ENCODE results near the gene CCT5.

CCT5 gene

GRCh38 chr5:10249948-10250805, at the start of gene CCT5:
Gene CCT5 (plus strand): TSS chr5:10250280. CDS start chr5:10250341, 61 bp downstream.
- peak; percentile 73 to 80 for DNase-seq (ENCODE audit: low read depth in 2 of 2)

DNA sequence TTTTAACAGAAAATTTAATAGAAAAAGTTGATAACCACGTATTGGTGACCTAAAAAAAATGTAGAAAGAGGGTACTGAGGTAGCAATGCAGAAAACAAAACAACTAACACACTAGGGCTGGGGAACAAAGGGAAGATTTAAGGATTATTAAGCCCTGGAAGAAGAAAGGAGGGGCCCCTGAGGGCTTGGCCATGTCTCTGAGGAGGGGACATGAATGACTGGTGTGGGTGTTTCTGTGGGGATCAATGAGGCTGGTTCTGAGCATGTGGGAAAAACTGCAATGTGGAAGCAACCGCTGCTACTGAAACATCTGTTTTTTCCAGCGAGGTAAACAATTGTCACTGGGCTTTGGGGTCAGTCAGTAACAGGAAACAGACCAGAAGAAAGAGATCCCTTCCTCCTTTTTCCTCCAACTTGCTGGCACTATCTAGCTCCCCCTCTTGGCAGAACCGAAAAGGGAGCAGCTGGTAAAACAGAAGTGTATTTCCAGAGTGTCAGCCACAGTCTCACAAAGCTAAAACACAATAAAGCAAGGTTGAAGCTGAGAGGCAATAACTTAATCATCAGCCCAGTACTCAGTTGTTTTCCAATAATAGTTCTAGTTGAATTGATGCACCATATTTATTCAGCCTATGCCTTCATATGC, 48.7 kb upstream of the CCT5 start:
- no peak for DNase-seq (ENCODE audit: low read depth in 2 of 2)

DNA sequence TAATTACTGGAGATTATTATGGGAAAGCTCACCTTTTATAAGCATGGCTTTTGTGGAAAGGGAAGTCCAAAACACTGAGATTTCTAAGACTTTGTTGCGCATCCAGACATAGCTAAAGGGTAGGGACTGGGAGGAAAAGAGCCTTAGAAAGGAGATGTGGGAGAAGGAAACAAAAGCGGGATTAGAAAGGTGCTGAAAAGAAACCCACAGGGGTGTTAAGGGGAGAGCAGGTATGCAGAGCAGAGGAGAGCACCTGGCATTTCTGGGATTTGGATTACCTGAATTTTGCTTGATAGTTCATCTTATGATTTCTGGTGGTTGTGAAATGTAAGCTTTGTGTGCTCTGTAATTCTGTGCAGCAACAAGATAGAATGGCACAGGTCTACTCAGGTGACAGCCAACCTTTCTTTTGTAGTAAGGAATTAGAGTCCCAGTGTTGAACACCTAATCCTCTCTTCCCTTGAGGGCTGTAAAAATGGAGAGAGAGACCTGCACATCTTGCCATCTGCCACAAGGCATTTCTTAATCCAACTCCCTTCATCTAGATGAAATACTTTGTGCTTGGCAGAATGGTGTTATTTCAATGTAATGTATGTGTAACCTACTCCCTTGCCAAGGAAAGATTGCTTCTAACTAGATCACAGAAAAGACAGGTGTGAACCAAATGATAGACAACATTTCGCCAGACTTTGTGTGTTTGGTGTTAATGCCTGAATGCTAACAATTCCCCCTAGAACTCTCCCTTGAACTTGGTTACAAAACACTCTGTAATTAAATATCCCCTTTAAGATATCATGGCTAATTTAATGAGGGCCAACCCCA, 47.8 kb upstream of the CCT5 start:
- no peak for DNase-seq (ENCODE audit: low read depth in 2 of 2)

GRCh38 chr5:10209004-10209403, 41.1 kb upstream of the CCT5 start:
- DNase-seq (ENCODE audit: low read depth in 2 of 2): no peak

DNA sequence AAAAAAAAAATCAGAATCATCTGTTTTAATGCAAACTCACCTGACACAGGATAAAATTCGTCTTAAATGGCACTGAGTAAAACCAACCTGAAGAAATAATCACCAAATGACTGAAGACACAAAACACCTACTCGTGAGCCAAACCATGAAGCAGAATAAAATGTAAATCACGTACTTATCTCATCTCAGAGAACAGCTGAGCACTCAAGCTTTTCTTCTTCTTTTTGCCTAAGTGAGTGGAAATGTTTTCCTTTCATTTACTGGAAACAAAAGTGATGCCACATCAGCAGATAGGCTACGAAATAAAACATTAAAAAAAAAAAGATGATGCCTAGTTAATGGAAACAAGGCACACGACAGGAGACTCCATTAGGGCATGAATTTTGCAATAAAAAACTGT, 36.8 kb upstream of the CCT5 start:
- DNase-seq (ENCODE audit: low read depth in 2 of 2): no peak

DNA sequence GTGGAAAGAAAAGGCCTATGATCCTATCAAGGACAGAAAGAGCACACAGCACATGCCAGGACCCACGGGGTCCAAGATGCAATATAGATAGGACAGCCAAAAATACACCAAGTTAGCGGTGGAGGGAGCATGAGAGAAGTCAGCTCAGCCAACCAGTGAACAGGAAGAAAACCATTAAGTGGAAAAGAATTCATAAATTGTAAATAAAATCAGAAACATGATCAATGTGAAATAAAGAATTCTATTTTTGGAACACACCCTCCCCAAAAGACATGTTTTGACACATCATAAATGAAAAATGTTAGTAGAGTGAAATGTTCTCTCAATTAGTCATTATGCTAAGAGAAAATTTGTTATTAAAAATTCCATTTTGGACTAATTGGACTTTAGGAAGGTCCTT, 36.0 kb upstream of the CCT5 start:
- DNase-seq (ENCODE audit: low read depth in 2 of 2): no peak

GRCh38 chr5:10215366-10215765, 34.7 kb upstream of the CCT5 start:
- DNase-seq (ENCODE audit: low read depth in 2 of 2): no peak

- no peak for DNase-seq (ENCODE audit: low read depth in 2 of 2)
Observed at GRCh38 chr5:10216107-10216506, 34.0 kb upstream of the CCT5 start.

DNA sequence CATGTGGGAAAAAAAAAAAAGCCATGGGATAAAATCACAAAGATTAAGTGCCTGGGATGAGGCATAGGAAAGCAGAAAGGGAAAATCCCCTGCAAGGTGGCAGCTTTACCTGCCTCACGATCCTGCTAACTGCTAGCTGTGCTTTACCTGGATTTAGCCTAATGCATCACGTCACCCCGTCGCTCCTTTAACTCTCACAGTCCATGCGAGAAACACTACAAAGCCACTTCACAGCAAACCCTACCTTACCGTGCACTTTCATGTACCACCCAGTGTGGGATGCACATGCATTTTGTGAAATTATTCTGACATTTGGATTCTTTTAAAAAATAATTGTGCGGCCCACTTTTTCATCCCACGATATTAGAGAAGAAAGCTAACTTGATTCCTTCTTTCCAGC, 31.4 kb upstream of the CCT5 start:
- DNase-seq (ENCODE audit: low read depth in 2 of 2): no peak

GRCh38 chr5:10219068-10219467, 31.0 kb upstream of the CCT5 start:
- DNase-seq (ENCODE audit: low read depth in 2 of 2): no peak

DNA sequence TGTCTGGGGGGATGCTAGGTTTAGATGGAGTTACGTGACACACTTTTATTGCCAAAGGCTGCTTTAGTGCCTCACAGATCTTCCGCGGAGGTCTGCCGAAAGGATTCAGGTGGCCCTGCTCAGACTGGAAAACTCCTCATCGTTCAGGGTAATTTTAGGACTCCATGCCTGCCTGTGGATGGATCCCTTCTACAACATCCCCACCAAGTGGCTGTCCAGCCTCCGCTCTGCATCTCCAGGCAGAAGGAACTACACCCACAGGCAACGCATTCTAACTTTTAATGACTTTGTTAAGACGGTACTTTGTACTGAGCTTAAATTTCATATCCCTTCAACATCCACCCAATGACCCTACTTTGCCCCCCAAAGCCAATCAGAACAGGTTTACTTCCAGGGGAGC, 29.8 kb upstream of the CCT5 start:
- DNase-seq (ENCODE audit: low read depth in 2 of 2): no peak

DNA sequence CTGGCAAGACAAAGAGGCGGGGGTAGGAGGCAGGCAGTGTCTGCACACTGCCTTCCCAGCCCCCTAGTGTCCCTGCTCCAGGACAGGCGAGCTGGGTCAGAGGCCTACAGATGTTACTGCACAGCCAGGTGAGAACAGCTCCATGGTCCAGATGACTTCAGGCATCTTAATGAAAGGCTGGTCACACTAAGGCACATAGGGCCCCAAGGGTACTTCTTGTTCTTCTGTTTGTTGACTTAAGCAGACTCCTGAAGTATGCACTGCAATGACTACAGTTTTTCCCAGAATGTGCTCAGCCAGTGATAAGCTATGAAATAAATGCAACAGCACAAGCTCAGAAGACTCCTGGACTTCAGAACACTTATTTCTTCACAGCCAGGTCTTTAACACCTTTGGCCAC, 27.8 kb upstream of the CCT5 start:
- no peak for DNase-seq (ENCODE audit: low read depth in 2 of 2)

DNA sequence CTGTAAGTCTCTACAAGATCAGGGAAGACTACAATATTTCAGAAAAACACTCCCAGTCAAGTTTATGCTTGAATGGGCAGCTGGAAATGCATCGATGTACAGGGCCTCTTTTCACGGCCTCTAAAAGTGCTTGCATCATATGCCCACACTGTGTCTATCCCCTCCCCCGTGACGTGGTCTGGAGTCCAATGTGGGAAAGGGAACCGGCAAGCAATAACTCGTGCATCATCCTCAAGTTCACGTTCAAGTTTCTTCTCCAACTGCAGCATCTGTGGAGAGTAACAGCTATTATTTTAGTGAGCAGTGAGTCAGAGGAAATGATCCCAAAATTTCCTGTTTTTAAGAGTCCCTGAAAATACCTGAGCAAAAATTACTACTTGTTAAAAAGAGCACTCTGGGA, 22.7 kb upstream of the CCT5 start:
- DNase-seq (ENCODE audit: low read depth in 2 of 2): no peak

GRCh38 chr5:10228288-10228687, 21.8 kb upstream of the CCT5 start:
- no peak for DNase-seq (ENCODE audit: low read depth in 2 of 2)

GRCh38 chr5:10229306-10230048, 20.6 kb upstream of the CCT5 start:
- no peak for DNase-seq (ENCODE audit: low read depth in 2 of 2)

GRCh38 chr5:10232386-10232785, 17.7 kb upstream of the CCT5 start:
- DNase-seq (ENCODE audit: low read depth in 2 of 2): no peak

- no peak for DNase-seq (ENCODE audit: low read depth in 2 of 2)
Observed at GRCh38 chr5:10233011-10233410, 17.1 kb upstream of the CCT5 start.

GRCh38 chr5:10233505-10233904, 16.6 kb upstream of the CCT5 start:
- no peak for DNase-seq (ENCODE audit: low read depth in 2 of 2)

GRCh38 chr5:10235350-10235749, 14.7 kb upstream of the CCT5 start:
- DNase-seq (ENCODE audit: low read depth in 2 of 2): no peak

DNA sequence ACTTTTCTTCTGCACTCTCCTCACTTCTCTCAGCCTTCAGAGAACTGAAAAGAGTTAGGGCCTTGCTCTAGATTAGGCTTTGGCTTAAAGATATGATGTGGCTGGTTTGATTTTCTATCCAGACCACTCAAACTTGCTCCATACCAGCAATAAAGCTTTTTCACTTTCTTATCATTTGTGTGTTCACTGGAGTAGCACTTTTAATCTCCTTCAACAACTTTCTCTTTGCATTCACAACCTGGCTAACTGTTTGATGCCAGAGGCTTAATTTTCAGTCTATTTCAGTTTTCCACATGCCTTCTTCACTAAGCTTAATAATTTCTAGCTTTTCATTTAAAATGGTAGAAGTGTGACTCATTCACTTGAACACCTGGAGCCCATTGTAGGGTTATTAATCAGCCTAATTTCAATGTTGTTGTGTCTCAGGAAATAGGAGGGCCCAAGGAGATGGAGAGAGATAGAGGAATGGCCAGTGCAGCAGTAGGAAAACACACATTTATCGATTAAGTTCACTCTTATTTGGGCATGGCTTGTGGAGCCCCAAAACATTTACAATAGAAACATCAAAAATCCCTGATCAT, 6.3 kb upstream of the CCT5 start:
- no peak for DNase-seq (ENCODE audit: low read depth in 2 of 2)

- DNase-seq (ENCODE audit: low read depth in 2 of 2): no peak
Observed at GRCh38 chr5:10244342-10244944, 5.6 kb upstream of the CCT5 start.

Data from stimulated activated CD8-positive, alpha-beta memory T cell treated with anti-CD3 and anti-CD28 coated beads, Interleukin-2, amount 100 ng/mL, for 48 hours (primary cell).